Erythroblast (primary cell): ENCODE results near the gene PPARG.

Experiments used
- GATA1 ChIP-seq: IDR thresholded peaks from 2 replicates; pipeline ENCODE4 v1.6.1; 2011; ENCODE audit warnings: low read depth, mild to moderate bottlenecking, control low read depth, low read length, moderate library complexity
- POLR2A ChIP-seq: IDR thresholded peaks from 2 replicates; pipeline ENCODE4 v1.6.1; 2011; ENCODE audit warnings: mild to moderate bottlenecking, low read length

- TF ChIP-seq POLR2A (no peak), GATA1 (no peak)
These were observed 58.4 kb downstream of the PPARG start for GRCh38 chr3:12347301-12347700.
